Left ventricle myocardium inferior (tissue), 1 donor: ENCODE results near the gene EEA1. TPM values are rescaled to one million over a fixed set of nuclear protein-coding genes. Genes with fewer than 3 reads are reported as not detected.
"Not testable (repeated sequence)": the region's sequence is repeated elsewhere in the genome, so short reads cannot be mapped to it uniquely, and the experiment has no call there.

Experiments used
- DNase-seq: peaks from one replicate; pipeline ENCODE4 v3.0.0-alpha.2; 2020
- H3K27ac ChIP-seq: fragments of 200-600 bp; replicated peaks from 2 replicates; pipeline ENCODE4 v1.8.0; 2021
- H3K27me3 ChIP-seq: fragments of 200-600 bp; 2 replicates; pipeline ENCODE4 v1.8.0; 2021; ENCODE audit warnings: low read depth
- H3K36me3 ChIP-seq: fragments of 200-600 bp; 2 replicates; pipeline ENCODE4 v1.8.0; 2021
- H3K4me1 ChIP-seq: fragments of 200-600 bp; 2 replicates; pipeline ENCODE4 v1.8.0; 2021
- H3K4me3 ChIP-seq: fragments of 200-600 bp; 2 replicates; pipeline ENCODE4 v1.8.0; 2021; ENCODE audit warnings: mild to moderate bottlenecking, moderate library complexity
- H3K9me3 ChIP-seq: fragments of 200-600 bp; replicated peaks from 2 replicates; pipeline ENCODE4 v1.8.0; 2021
- CTCF ChIP-seq: fragments of 200-600 bp; IDR thresholded peaks from 2 replicates; pipeline ENCODE4 v1.8.0; 2021; ENCODE audit warnings: antibody characterized with exemption, mild to moderate bottlenecking, borderline replicate concordance
- intact Hi-C: fragments of 100-400 bp; cut with micrococcal nuclease; formaldehyde crosslinking; loops from one replicate; pipeline ENCODE4 v1.11.0; 2022
- total RNA-seq: library from RNA; stranded (reverse); fragmentation: NEBNext Ultra II Directional; extraction: Animal tissue kit (Norgen Biotek cat#: 25700); gene quantifications from one replicate; pipeline ENCODE4 v1.2.1, GENCODE V29; 2021
- donor health status: DM: no; HTN: yes; CAD: no; lungs with severe emphysema.

The EEA1 gene
- total RNA-seq, 1 donor from 2014 or later, result 23.9 TPM

- Histone ChIP-seq H3K4me3 (no peak overlapping the region), H3K9me3 (peaks cover 16% of the 10 kb centered on the region), H3K27ac (peak overlapping the region; percentile 8), H3K27me3 (no peaks in the 10 kb centered on the region), H3K4me1 (peaks cover 10% of the 10 kb centered on the region), H3K36me3 (no peaks in the 10 kb centered on the region)
- intact Hi-C loops, result no loop called here
- no peak for TF ChIP-seq CTCF
- DNase-seq, result no peak
These were observed 42.9 kb upstream of the EEA1 start for GRCh38 chr12:92971859-92972524.

- Histone ChIP-seq H3K4me3 (no peak overlapping the region), H3K9me3 (no peaks in the 10 kb centered on the region), H3K36me3 (no peaks in the 10 kb centered on the region), H3K27me3 (no peaks in the 10 kb centered on the region), H3K4me1 (peaks cover 10% of the 10 kb centered on the region), H3K27ac (no peak overlapping the region)
- intact Hi-C loops, result no loop called here
- DNase-seq, result no peak
- TF ChIP-seq CTCF, result no peak
These were observed 39.2 kb upstream of the EEA1 start for GRCh38 chr12:92968176-92968813.

GRCh38 chr12:92964378-92964777 is 35.3 kb upstream of the EEA1 start:
- H3K27ac ChIP-seq, DNase-seq, H3K9me3 ChIP-seq, H3K4me1 ChIP-seq, H3K4me3 ChIP-seq, H3K27me3 ChIP-seq, H3K36me3 ChIP-seq, intact Hi-C loops: not testable (repeated sequence)

GRCh38 chr12:92961949-92962348 is 32.9 kb upstream of the EEA1 start:
- Histone ChIP-seq H3K4me3 (no peak overlapping the region), H3K27ac (no peak overlapping the region), H3K27me3 (no peaks in the 10 kb centered on the region), H3K36me3 (no peaks in the 10 kb centered on the region), H3K9me3 (peaks cover 6% of the 10 kb centered on the region), H3K4me1 (no peaks in the 10 kb centered on the region)
- no peak for TF ChIP-seq CTCF
- intact Hi-C loops, result no loop called here
- DNase-seq, result no peak

GRCh38 chr12:92955997-92956663 is 27.0 kb upstream of the EEA1 start:
- Histone ChIP-seq H3K27me3 (no peaks in the 10 kb centered on the region), H3K36me3 (no peaks in the 10 kb centered on the region), H3K27ac (no peak overlapping the region), H3K4me1 (no peaks in the 10 kb centered on the region), H3K9me3 (peaks cover 27% of the 10 kb centered on the region), H3K4me3 (no peak overlapping the region)
- DNase-seq, result no peak
- intact Hi-C loops, result no loop called here
- TF ChIP-seq CTCF, result no peak

GRCh38 chr12:92953747-92954146 is 24.7 kb upstream of the EEA1 start:
- DNase-seq, result no peak
- no peak for TF ChIP-seq CTCF
- no peak overlapping the region for H3K27ac ChIP-seq
- H3K36me3 ChIP-seq, result no peaks in the 10 kb centered on the region
- intact Hi-C loops, result no loop called here
- H3K27me3 ChIP-seq, result no peaks in the 10 kb centered on the region
- H3K9me3 ChIP-seq, result peaks cover 27% of the 10 kb centered on the region
- H3K4me1 ChIP-seq, result no peaks in the 10 kb centered on the region
- no peak overlapping the region for H3K4me3 ChIP-seq
